OCI-LY3 (cell line): ENCODE data around the gene TRAF3.
A peak's percentile ranks its signal among the peaks of the same experiment; 100 is the strongest.

Experiments used
- H2AFZ ChIP-seq: fragments of 200-600, 300-600 bp; shearing (Covaris generic); 2 replicates; pipeline ENCODE4 v1.6.0; 2014; ENCODE audit warnings: antibody characterized with exemption, low read depth, low read length
- H3K27ac ChIP-seq: fragments of 200-600, 300-600 bp; sonication (generic); 2 replicates; pipeline ENCODE4 v1.5.1; 2014; ENCODE audit warnings: mild to moderate bottlenecking, low read length, moderate library complexity, mixed read lengths
- H3K27me3 ChIP-seq: fragments of 200-600, 300-600 bp; sonication (generic); 2 replicates; pipeline ENCODE4 v1.6.1; 2014; ENCODE audit warnings: low read depth, low read length, mixed read lengths
- H3K36me3 ChIP-seq: fragments of 200-600, 300-600 bp; sonication (generic); replicated peaks from 2 replicates; pipeline ENCODE3; 2014; ENCODE audit warnings: low read depth, low read length, mixed read lengths
- H3K4me1 ChIP-seq: fragments of 300-600, 200-600 bp; sonication (generic); 2 replicates; pipeline ENCODE4 v1.6.1; 2014; ENCODE audit warnings: low read length, mixed read lengths
- H3K4me2 ChIP-seq: fragments of 200-600, 300-600 bp; sonication (generic); 2 replicates; pipeline ENCODE4 v1.6.1; 2014; ENCODE audit warnings: low read length, mixed read lengths
- H3K4me3 ChIP-seq: fragments of 300-600, 200-600 bp; sonication (generic); 2 replicates; pipeline ENCODE4 v1.5.1; 2014; ENCODE audit warnings: antibody characterized with exemption, mild to moderate bottlenecking, low read length, moderate library complexity
- H3K79me2 ChIP-seq: fragments of 300-600, 200-600 bp; shearing (Covaris generic); 2 replicates; pipeline ENCODE4 v1.6.1; 2014; ENCODE audit warnings: mild to moderate bottlenecking, low read length, mixed read lengths
- H3K9ac ChIP-seq: fragments of 300-600, 200-600 bp; shearing (Covaris generic); 2 replicates; pipeline ENCODE4 v1.6.0; 2014; ENCODE audit warnings: mild to moderate bottlenecking, low read length, moderate library complexity
- H3K9me3 ChIP-seq: fragments of 200-600, 300-600 bp; shearing (Covaris generic); 2 replicates; pipeline ENCODE4 v1.6.1; 2014; ENCODE audit warnings: low read length, mixed read lengths; ENCODE audit not compliant: insufficient read depth
- H4K20me1 ChIP-seq: fragments of 200-600, 300-600 bp; sonication (generic); 2 replicates; pipeline ENCODE4 v1.6.1; 2016; ENCODE audit warnings: low read length, mixed read lengths; ENCODE audit not compliant: insufficient read depth
- EZH2phosphoT487 ChIP-seq: fragments of 200-600 bp; shearing (Covaris generic); IDR thresholded peaks from 2 replicates; pipeline ENCODE4 v1.6.1; 2018; ENCODE audit warnings: antibody characterized with exemption, mixed run types, low read depth
- TF ChIP-seq, protein P1 (sequence below): fragments of 200-600, 300-600 bp; sonication (generic); IDR thresholded peaks from 2 replicates; pipeline ENCODE4 v1.5.1; 2014; ENCODE audit warnings: antibody characterized with exemption, low read length, low read depth

TRAF3 gene

DNA sequence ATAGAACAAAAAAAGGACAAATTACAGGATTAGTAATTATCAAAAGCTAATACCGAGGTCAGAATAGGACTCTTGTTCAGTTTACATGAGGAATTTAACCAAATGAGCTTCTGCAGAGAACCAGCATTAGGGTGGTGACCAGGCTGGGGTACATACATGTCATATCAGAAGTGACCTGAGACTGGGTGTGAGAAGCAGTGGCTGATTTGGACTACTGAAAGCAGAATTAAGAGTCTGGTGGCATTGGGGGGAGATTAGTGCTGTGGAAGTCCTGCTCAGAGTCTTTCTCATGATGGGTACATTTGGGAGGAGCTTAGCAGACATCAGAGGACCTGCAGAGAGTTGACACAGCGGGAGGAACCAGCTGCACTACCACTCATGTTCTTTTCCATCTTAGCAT is 21.7 kb downstream of the TRAF3 start:
- H3K27me3 ChIP-seq = no peaks in the 10 kb centered on the region
- peak overlapping the region; percentile 37 for H3K27ac ChIP-seq
- TF ChIP-seq, protein P1, sequence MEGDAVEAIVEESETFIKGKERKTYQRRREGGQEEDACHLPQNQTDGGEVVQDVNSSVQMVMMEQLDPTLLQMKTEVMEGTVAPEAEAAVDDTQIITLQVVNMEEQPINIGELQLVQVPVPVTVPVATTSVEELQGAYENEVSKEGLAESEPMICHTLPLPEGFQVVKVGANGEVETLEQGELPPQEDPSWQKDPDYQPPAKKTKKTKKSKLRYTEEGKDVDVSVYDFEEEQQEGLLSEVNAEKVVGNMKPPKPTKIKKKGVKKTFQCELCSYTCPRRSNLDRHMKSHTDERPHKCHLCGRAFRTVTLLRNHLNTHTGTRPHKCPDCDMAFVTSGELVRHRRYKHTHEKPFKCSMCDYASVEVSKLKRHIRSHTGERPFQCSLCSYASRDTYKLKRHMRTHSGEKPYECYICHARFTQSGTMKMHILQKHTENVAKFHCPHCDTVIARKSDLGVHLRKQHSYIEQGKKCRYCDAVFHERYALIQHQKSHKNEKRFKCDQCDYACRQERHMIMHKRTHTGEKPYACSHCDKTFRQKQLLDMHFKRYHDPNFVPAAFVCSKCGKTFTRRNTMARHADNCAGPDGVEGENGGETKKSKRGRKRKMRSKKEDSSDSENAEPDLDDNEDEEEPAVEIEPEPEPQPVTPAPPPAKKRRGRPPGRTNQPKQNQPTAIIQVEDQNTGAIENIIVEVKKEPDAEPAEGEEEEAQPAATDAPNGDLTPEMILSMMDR = no peak
- no peak for TF ChIP-seq EZH2phosphoT487
- H3K9ac ChIP-seq = no peak overlapping the region
- H3K4me2 ChIP-seq = peak overlapping the region; percentile 15
- peaks cover 100% of the 10 kb centered on the region for H3K79me2 ChIP-seq
- peaks cover 93% of the 10 kb centered on the region for H4K20me1 ChIP-seq
- H3K36me3 ChIP-seq = peaks cover 60% of the 10 kb centered on the region
- H3K4me3 ChIP-seq = no peak overlapping the region
- peaks cover under 1% of the 10 kb centered on the region; the same call in 1 of the 2 replicates for H3K9me3 ChIP-seq
- peaks cover 41% of the 10 kb centered on the region for H3K4me1 ChIP-seq
- no peak overlapping the region for H2AFZ ChIP-seq

GRCh38 chr14:102799684-102800562 is 22.7 kb downstream of the TRAF3 start:
- Histone ChIP-seq H4K20me1 (peaks cover 93% of the 10 kb centered on the region), H3K27ac (0 out of 2 replicates have a peak overlapping the region, but pooled peaks have one; percentile 15), H3K4me2 (no peak overlapping the region), H3K4me3 (no peak overlapping the region), H3K27me3 (no peaks in the 10 kb centered on the region), H3K36me3 (peaks cover 54% of the 10 kb centered on the region), H3K9me3 (no peaks in the 10 kb centered on the region), H3K9ac (no peak overlapping the region), H3K79me2 (peaks cover 100% of the 10 kb centered on the region), H2AFZ (no peak overlapping the region), H3K4me1 (peaks cover 42% of the 10 kb centered on the region)
- no peak for TF ChIP-seq EZH2phosphoT487
- TF ChIP-seq, protein P1 = no peak

- no peak overlapping the region for H3K4me2 ChIP-seq
Measured at GRCh38 chr14:102802834-102803523, 25.7 kb downstream of the TRAF3 start.

More at GRCh38 chr14:102802834-102803523, 25.7 kb downstream of the TRAF3 start:
- Histone ChIP-seq H3K27me3 (no peaks in the 10 kb centered on the region), H3K27ac (no peak overlapping the region), H3K9me3 (no peaks in the 10 kb centered on the region), H3K9ac (no peak overlapping the region), H4K20me1 (peaks cover 93% of the 10 kb centered on the region), H3K79me2 (peaks cover 100% of the 10 kb centered on the region), H3K36me3 (peaks cover 52% of the 10 kb centered on the region), H3K4me3 (no peak overlapping the region), H3K4me1 (peaks cover 61% of the 10 kb centered on the region), H2AFZ (no peak overlapping the region)
- no peak for TF ChIP-seq EZH2phosphoT487
- TF ChIP-seq, protein P1 = no peak
